GM19328 (cell line): Measurements from ENCODE around the gene ALG12.

ENCODE experiments used
- ATAC-seq: cut with Tn5 transposase; IDR thresholded peaks from one replicate; pipeline ENCODE4 v1.9.1; 2021; ENCODE audit warnings: mild to moderate bottlenecking, moderate library complexity; ENCODE audit not compliant: unreplicated experiment

The ALG12 gene

DNA sequence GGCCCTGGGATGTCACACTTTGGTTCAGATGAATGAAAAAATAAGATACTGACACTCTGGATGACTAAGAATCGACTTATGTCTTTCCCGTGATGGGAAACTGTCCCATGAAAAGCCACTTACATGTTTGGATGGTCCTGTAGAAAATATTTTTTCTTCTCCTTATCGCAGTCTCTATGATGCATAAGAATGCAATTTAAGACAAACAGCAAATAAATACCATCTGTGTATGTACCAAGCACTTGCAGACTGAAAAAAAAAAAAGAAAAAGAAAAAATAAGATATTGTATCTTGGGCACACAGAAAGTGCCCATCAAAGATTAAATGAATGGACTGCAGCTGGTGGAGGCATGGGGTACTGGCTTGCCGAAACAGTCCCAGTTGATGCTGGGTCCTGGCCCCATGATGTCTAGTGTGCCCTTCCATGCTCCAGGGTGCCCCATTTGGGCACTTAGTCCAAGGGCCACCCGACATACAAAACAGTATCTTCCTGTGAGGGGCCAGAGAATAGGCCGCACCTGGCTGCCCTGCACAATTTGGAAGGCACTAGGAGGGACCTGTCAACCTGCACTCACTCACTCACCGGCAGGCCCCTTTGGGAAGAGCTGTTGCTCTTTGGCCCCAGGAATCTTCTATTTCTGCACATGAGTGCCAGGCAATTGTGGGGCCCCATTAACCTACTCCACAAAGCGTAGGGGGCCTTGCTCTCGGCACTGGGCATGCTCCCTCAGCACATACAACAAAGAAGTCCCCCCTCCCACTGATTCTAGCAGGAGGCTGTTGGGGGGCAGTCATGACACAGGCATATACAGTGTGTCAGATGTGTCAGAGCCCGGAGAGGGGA, 67.1 kb downstream of the ALG12 start:
- no peak for ATAC-seq
